ENCODE results near the gene ABCC11.

The ABCC11 gene

DNA sequence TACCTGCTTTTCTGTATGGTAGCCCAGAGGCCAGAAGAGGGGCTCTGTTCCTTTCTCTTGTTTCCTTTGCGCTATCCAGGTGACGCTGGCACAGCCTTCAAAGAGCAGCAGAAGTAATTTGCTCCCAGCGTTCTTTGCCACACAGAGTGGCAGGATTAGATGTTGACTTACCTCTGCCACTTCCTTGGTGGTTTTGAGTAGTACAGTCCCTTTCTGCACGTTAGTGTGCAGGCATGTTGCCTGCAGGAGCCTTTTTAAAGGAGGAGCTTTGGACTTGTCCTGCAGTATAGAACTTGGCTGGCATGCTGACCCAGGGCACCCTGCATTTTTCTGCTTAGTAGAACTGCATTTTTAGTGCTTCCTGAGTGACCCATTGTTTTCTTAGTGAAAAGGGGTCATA, at the start of gene ABCC11:
ABCC11 (minus strand) TSS at position 229 of the 400 bp plus-strand sequence. CDS start 15,618 bp downstream, outside the sequence.
- no peak for DNase-seq (ENCODE audit: low read depth in 2 of 2, low spot score in 1 of 2)

DNA sequence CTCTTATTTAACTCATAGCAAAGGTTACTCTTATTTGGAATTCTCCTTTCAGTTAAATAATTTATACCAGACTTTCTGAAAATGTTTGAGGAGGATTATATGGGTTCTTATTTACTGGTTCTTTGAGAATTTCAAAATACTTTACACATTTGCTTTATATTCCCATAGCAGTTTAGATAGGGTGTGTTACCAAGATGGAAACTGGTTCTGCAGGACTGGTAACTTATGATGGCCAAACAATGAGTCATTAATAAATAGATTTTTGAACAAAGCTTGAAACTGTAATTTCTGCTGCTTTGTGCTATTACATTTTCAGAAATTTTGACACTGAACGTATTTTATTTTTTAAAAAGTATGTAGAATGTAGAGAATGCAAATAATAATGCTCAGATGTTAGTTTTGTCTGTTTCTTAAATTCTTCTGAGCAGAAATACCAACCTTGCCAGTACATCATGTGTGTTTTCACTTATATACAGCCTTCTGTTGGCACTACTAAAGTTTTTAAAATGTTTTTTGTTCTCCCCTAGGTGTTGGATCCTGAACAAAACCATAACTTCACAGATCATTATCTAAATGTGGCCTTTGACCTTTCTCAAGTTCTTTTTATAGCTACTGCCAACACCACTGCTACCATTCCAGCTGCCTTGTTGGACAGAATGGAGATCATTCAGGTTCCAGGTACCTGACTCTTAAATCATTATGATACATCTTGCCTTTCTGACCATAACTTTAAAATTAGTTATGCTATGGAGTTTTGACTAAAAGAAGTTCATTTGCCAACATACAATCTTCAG, 48.3 kb upstream of the ABCC11 start:
- DNase-seq (ENCODE audit: low read depth in 2 of 2, low spot score in 1 of 2) = no peak

DNA sequence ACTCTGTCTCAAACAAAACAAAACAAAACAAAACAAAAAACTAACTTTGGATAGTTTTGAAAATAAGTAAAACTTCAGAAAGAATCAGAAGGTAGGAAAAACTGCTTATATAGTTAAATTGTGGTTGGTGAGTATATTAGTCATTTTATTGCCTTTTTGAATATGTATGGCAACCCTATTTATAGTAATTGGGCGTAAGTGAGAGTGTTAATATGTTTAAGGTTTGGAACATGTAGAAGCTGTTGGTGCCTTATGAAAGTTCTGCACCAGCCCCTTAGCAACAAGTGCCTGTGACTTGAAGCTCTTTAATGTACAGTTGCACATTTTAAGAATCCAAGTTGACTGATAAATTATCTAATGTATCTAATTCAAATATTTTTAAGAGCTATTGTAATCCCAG, 47.4 kb upstream of the ABCC11 start:
- no peak for DNase-seq (ENCODE audit: low read depth in 2 of 2, low spot score in 1 of 2)

DNA sequence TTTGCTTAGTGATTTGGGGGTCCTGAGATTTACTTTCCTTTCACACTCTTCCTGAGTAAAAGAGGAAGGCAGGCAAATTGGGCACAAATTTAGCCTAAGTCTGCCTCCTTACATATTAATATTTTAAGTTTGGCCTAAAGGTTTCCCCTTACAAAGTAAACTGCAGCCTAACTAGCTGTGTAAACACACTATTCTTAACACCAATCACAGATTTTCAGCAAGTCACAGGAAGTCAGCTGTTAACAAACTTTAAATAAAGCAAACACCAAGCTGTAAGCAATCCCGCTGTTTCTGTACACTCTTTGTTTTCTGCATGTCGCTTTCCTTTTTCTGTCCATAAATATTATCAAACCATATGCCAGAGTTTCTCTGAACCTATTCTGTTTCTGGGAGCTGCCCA, 45.1 kb upstream of the ABCC11 start:
- DNase-seq (ENCODE audit: low read depth in 2 of 2, low spot score in 1 of 2) = no peak

DNA sequence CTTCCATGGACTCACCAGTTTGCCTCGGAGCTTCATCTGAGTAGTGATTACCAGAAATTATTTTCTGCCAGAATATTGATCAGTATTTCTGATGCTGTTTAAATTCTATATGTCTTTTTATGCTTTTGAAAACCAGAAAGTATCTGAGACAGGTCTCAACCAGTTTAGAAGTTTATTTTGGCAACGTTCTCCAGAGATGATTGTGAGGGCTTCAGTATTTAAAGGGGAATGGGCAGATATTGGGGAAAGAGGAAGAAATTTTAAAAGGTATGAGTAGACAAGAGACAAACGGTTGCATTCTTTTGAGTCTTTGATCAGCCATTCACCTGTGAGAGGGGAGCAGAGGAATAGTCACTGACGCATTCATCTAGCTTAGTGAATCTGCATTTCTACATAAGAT, 44.4 kb upstream of the ABCC11 start:
- no peak for DNase-seq (ENCODE audit: low read depth in 2 of 2, low spot score in 1 of 2)

DNA sequence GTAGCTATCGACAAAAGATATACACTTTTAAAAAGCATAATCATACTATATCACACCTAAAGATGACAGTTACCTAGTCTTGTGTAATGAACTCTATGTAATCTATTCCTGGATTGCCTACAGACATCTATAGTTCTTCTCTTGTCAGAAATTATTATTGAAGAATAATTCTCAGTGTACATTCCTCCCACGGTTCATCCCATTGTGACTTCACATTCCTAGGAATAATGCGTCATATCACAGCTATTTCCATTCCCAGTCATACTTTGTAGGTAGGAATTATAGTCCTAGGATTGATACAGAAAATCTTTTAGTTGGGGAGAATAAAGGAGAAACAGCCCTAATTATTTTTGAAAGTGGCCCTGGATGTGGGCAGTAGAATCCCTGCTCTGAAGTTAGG, 44.0 kb upstream of the ABCC11 start:
- no peak for DNase-seq (ENCODE audit: low read depth in 2 of 2, low spot score in 1 of 2)

DNA sequence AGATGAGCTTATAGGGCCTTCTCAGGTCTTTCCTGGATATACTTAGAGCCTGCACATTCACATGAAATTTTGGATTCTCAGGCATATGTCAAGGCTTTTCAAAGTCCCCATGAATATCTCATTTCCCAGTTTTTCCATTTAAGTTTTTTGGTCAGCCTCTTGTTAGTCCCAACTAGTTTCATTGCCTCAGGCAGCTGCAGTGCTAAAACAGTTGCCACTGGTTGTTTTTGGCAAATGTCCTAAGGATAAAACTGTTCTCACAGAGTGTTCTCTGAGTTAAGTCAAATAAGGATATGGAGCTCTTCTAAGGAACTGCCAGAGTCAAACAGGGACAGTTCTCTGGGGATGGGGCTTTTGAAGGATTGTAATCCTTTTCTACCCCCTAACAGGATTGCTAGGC, 39.9 kb upstream of the ABCC11 start:
- no peak for DNase-seq (ENCODE audit: low read depth in 2 of 2, low spot score in 1 of 2)

DNA sequence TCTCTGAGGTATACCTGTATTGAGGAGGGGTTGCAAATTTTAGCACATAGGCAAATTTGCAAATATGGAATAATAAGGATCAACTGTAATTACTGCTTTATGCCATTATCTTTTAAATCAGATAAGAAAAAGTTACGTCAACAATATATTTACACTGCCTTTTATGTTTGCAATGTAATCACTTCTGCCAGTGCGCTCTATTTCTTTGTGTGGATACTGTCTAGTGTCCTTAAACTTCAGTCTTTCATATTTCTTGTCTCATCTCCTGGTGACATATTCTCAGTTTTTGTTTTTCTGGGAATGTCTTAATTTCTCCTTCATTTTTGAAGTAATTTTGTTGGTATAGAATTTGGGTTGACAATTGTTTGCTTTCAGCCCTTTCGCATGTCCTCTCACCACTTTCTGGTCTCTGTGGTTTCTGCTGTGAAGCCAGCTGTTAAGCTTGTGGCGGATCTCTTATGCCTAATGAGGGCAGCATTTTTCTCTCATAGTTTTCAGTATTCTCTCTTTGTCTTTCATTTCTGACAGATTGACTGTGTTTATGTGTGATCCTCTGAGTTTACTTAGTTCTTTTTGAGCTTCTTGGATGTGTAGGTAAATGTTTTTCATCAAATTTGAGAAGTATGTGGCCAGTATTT, 37.6 kb upstream of the ABCC11 start:
- no peak for DNase-seq (ENCODE audit: low read depth in 2 of 2, low spot score in 1 of 2)

DNA sequence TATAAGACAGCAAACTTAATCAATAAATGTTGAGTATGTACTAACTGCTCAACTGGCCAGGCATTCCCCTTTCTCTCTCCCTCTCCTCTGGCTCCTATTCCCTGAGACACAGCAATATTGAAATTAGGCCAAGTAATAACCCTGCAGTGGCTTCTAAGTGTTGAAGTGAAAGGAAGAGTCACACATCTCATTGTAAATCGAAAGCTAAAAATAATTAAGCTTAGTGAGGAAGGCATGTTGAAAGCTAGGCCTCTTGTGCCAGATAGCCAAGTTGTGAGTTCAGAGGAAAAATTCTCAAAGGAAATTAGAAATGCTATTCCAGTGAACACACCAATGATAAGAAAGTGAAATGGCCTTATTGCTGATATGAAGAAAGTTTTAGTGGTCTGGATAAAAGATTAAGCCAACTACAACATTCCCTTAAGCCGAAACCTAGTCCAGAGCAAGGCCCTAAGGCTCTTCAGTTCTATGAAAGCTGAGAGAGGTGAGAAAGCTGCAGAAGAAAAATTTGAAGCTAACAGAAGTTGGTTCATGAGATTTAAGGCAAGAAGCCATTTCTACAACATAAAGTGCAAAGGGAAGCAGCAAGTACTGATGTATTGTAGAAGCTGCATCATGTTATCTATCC, 35.4 kb upstream of the ABCC11 start:
- DNase-seq (ENCODE audit: low read depth in 2 of 2, low spot score in 1 of 2) = no peak

DNA sequence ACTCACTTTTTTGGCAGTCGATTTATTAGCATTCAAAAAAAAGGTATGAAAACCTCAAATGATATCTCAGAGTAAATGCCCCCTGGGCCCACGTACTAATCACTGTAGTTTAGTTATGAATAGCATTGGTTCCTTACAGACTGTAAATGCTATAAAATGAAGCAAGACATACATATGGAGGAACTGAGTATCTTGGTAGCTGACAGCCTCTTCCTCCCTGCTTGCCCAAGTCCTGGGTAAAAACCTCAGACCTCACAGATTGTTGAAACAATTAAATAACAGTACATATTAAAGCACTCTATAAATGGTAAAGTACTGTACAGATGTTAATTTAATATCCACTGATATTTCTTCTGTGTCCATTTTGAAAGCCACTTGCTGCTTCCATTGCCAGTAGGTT, 33.2 kb upstream of the ABCC11 start:
- no peak for DNase-seq (ENCODE audit: low read depth in 2 of 2, low spot score in 1 of 2)

DNA sequence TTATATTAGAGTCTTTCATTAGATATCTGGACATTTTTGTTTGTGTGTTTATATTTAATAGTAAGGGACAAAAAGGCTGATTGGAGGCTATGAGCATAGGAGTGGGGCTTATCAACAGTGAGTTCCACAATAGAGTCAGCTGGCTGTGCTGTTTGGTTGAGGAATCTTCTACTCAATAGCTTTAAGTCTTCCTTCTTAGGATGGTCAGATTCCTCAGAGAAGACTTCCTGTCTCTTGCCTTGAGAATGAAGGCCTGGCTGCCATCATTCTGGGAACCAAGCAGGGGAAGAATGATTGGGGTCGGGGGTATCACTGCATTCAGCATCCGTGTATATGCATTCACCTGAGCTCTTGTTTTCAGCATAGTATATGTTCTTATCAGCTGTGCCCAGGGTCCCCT, 31.9 kb upstream of the ABCC11 start:
- no peak for DNase-seq (ENCODE audit: low read depth in 2 of 2, low spot score in 1 of 2)

DNA sequence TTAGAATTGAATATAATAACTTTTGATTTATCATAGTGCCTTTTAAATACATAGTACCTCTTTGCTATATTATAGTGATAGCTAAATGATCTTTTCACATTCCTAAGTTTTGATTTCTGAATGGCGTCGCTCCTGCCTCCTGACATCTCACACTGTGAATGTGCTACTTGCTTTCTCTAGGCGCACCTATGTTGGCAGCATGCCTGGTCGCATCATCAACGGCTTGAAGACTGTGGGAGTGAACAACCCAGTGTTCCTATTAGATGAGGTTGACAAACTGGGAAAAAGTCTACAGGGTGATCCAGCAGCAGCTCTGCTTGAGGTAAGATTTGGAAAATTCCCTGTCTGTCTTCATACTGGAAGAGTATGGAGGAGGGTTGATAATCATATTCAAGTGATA, 29.8 kb upstream of the ABCC11 start:
- no peak for DNase-seq (ENCODE audit: low read depth in 2 of 2, low spot score in 1 of 2)

DNA sequence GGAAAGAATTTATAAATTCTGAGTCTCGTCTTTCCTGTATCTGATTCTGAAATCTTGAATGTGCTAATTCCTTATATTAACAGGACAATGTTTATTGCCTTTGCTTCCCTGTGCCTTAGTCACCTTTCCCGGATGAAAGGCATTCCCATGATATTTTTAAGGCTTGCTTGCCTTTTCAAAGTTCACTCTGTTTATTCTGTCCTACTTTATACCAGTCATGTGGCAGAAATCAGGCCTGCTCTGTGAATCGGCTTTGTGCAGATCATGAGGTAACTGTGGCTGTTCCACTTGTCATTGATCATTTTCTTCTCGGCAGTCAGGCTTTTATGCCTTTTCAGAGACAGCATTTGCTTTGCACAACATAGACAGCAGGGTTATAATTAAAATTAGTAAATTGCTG, 28.8 kb upstream of the ABCC11 start:
- no peak for DNase-seq (ENCODE audit: low read depth in 2 of 2, low spot score in 1 of 2)

DNA sequence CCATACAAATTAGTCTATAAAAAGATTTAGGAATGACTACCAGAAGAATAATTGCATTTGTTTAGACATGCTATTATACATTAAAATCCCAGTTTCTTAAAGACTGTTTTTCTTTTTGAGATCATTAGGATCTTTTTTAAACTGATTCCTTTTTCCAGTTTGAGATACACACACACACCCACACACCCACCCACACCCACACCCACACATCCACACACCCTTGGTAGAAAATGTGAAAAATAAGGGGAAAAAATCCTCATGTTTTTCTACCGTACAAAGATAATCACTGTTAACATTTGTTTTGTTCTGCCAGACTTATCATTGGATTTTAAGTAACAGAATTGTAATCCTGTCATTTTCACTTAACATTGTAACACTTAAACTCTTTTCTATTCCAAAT, 27.1 kb upstream of the ABCC11 start:
- DNase-seq (ENCODE audit: low read depth in 2 of 2, low spot score in 1 of 2) = no peak

DNA sequence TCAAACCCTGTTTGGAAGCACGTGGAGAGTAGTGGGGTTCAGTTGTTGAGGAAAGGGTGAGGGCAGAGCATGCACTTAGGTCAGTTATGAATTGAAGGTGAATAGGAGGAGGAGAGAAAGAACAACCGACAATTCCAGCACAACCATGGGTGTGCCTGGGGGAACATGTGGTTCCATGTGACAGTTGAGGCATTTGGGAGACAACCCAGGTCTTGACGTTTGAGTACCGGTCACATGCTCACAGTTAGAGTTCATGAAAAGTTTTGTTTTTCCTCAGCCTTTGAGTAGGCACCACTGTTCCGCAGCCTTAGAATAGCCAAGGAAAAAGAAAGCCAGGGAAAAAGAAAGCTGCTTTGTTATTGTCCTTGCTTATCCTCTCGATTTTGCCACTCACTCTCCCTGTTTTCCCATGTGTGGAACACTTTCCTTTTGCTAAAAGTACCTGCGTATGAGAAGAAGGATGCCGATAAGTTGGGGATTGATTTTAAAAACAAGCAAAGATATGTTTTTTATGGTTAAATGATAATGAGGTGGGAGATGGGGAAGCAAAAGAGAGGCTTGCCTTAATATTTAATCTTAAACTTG, 25.6 kb upstream of the ABCC11 start:
- DNase-seq (ENCODE audit: low read depth in 2 of 2, low spot score in 1 of 2) = no peak

DNA sequence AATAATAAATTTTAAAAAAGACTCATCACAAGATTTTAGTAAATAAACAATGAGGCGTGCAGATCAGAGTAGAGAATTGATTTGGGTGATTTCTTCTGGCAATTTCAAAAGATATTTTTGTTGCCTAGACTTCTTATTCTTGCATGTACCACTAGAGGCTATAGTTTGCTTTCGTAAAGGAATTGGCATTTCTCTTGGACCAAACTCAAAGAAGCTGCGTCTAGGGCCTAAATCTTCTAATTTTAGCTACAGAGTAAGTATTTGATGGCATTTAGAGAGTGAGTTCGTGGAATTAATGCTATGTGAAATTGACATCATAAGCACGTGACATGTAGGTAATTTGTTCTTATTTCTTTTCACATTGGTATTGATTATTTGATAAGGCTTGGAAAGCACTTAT, 24.4 kb upstream of the ABCC11 start:
- no peak for DNase-seq (ENCODE audit: low read depth in 2 of 2, low spot score in 1 of 2)

DNA sequence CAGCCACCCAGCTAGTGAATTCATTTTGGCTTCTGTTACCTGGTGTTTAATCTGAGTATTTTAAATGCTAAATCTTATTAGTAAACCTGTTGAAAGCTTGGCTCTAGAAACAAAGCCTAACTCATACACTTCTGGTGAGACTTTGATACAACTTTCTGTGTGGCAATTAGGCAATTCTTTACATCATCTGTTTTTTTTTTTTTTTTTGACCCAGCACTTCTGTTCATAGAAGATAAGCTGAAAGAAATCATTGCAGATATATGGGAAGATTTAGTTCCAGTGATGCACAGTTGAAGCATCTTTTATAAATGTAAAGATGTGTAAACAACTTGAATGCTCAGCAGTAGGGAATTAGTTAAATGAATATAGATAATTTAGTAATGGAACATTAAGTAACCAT, 21.7 kb upstream of the ABCC11 start:
- DNase-seq (ENCODE audit: low read depth in 2 of 2, low spot score in 1 of 2) = no peak

DNA sequence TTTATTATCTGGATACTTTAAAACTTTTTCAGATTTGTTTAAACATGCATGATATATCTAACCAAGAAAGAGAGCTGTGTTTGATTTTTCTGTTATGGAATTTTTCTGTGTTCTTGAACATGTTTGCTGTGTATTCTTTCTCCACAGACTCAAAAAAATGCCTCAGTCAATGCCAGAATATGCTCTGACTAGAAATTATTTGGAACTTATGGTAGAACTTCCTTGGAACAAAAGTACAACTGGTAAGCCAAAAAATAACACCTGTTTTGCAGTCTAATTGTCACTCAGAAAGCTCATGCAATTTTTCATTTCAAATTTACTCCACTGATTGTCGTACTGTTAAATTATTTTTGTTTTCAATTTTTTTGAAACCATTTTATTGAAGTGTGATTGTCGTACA, 15.3 kb upstream of the ABCC11 start:
- no peak for DNase-seq (ENCODE audit: low read depth in 2 of 2, low spot score in 1 of 2)

DNA sequence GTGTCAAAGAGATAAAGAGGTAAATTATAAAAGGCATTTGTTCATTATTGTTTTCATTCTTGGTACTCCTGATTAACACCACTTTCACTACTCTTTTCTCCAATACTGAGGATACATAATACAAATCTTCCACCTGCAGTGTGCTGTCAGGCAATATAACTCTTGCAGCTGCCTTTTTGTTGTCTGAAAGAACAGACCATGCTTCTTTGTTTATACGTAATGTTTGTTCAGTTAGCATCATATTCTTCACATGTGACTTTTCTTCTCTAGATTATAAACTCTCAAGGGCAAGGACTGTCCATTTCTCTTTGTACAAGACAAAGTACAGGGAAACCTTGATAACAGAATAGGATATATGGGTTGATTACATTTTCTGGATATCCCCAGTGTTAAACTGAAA, 14.2 kb upstream of the ABCC11 start:
- DNase-seq (ENCODE audit: low read depth in 2 of 2, low spot score in 1 of 2) = no peak

DNA sequence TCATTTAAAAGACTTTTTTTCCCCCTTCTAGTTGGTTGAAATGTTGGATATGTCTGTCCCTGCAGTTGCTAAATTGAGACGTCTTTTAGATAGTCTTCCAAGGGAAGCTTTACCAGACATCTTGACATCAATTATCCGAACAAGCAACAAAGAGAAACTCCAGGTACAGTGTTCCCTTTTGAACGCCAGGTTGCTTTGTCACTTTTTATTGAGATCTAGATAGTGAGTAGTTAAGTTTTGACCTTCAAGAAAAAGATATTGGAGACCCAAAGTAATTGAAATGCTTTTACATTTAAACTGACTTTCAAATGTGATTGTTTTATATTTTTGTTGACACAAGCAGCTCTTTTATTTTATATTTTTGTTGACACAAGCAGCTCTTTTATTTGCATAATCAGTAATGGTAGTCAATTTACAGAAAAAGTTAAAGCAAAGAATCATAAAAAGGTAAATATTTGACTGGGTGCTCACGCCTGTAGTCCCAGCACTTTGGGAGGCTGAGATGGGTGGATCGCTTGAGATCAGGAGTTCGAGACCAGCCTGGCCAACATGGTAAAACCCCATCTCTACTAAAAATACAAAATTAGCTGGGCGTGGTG, 9.3 kb upstream of the ABCC11 start:
- DNase-seq (ENCODE audit: low read depth in 2 of 2, low spot score in 1 of 2) = no peak

DNA sequence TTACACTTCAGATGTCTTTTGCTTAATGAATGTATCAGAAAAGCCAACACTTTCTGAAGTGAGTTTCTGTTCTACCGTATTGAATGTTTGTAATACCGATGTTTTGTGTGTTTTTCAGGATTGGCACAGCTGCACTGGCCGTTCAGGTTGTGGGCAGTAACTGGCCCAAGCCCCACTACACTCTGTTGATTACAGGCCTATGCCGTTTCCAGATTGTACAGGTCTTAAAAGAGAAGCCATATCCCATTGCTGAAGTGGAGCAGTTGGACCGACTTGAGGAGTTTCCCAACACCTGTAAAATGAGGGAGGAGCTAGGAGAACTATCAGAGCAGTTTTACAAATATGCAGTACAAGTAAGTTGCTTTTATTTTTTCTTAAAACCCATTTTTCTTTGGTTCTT, 4.7 kb upstream of the ABCC11 start:
- DNase-seq (ENCODE audit: low read depth in 2 of 2, low spot score in 1 of 2) = no peak

All from stimulated activated CD8-positive, alpha-beta memory T cell treated with anti-CD3 and anti-CD28 coated beads, Interleukin-4, amount 100 ng/mL, for 4 hours (primary cell).